ENCODE data around the gene ZNF184.

Gene ZNF184
- 21.1 to 92.8 (median 39.9) reads per million in 9 experiments for total RNA-seq

DNA sequence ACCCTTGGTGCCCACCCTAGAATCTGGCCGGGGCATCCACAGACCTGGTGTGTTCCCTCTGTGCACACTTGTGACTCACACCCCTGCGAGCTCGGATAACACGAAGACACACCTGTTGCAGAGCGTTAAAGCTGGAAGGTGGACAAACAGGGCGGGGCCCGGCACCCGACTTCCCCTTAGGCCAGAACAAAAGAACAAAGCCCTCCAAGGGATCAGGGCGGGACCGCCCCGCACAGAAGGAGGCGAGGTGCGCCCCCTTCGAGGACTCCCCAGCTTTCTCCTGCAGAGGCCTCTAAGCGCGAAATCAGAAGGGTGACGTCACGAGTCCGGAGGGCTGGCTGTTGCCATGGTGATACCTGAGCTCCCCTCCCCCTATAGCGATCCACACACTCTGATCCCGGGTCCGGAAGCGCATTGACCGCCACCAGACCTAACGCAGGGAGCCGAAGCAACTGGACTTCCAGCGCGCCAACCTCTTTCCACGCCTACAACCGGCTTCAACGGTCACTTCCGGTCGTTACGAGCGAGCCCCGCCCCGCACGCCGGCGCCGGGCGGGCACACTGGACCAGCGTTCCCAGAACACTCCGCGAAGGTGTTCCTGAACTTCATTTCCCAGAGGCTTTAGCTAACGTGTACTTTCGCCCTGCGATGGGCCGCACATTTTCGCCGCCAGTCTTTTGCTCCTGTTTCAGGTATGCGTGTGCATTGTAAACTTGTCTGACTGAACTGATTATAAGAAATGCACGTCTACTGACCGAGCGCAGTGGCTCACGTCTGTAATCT is at the start of gene ZNF184:
Gene ZNF184 (minus strand): TSS at position 489 of the 784 bp plus-strand sequence. CDS start 811 bp downstream, outside the sequence.
- peak; percentile 80 to 84 (median 82) for DNase-seq
- Mint-ChIP-seq H3K4me3 (peak within 1 kb of the TSS; percentile 84 to 89), H3K36me3 (ENCODE audit: insufficient read depth) (peaks cover 28% of the 10 kb centered on the region), H3K9me3 (no peaks in the 10 kb centered on the region), H3K4me1 (ENCODE audit: low read depth in 2 of 2) (peaks cover 30 to 44% of the 10 kb centered on the region in 2 donors), H3K27me3 (no peaks in the 10 kb centered on the region), H3K27ac (peak within 1 kb of the TSS; percentile 93 to 99)
- peak; percentile 78 for ATAC-seq (replicated peaks)

DNA sequence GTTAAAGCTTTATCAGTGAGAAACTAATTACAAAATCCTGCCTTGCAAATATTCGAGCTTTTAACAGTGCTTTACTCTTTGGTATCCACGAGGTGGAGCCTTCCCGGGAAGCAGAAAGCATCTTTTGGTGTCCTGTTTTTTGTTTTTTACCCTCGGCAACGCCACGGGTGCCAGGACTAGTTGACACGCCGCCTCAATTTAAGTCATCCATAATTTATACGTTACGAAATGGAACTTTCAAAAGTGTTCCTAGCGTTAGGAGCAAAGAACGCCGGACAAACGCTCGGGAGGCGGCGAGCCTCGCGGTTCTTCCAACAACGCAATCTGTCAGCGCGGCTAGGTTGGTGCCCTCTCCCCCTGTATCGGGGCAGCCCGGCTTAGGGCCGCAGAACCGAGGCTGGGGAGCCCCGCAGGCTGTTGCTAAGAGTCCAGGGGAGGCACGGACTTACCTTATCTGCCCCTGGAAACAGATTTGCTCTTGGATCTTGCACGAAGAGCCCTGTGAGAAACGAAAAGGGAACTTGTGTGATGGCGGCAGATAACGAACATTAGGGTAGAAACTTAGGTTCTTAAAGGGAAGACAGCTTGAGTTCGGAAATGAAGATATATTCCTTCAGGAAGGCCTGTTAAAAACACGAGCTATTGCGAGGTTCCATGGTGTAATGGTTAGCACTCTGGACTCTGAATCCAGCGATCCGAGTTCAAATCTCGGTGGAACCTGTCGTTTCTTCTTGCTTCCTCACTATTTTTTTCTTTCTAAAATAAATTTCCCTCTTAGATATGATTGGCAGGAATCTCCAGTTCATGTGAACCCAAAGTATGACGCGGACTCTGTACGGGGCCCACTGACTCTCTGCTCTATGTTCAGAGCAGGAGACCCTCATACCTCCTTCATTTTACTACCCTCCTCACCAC is 46.2 kb upstream of the ZNF184 start:
- ATAC-seq (replicated peaks), result peak; percentile 80
- Mint-ChIP-seq H3K27ac (peak overlapping the region; percentile 98), H3K27me3 (peaks cover 11 to 40% of the 10 kb centered on the region in 2 donors), H3K9me3 (no peaks in the 10 kb centered on the region), H3K36me3 (ENCODE audit: insufficient read depth) (peaks cover 14% of the 10 kb centered on the region), H3K4me3 (peak overlapping the region; percentile 97), H3K4me1 (ENCODE audit: low read depth in 2 of 2) (peaks cover 13 to 20% of the 10 kb centered on the region in 2 donors)
- peak; percentile 61 to 67 (median 66) for DNase-seq

DNA sequence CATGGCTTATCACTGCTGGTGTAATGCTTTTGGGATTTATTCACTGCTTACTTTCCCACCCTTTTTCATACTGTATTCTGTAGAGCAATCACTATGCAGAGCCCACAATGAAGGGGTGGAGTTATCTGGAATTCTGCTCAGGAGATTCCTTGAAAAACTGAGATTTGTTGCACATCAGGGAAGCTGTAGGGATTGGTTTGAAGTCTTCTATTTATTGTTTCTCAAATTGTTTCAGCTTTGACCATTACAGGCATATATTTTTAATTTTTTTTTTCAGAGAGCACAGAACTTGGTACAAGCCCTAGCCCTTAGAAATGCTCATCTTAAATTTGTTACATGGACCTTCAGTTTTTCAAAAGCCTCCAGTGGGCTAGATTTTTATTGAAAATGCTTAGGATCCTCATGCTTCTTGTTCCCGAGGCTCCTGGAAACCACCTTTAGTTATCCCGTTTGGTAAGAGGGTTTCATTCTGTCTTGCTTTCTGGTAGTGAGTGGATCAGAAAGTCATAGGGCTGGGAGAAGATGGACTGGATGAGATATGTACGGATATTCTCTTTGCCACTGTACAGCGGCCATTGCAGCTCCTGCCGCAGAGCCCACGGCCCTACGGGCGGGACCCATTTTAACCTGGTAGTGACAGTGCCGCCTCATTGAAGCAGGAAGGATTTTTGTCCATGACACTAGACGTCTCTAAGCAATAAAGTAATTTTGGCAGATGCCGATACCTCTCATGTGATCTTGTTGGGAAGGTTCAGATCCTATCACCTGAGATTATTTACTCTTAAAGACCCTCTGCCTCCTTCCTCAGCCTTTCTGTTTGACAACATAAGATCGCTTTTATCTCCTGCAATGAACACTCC is 45.3 kb upstream of the ZNF184 start:
- H3K27ac Mint-ChIP-seq, result peak overlapping the region; percentile 98
- no peaks in the 10 kb centered on the region for H3K9me3 Mint-ChIP-seq
- H3K36me3 Mint-ChIP-seq (ENCODE audit: insufficient read depth), result peaks cover 14% of the 10 kb centered on the region
- peak overlapping the region; percentile 97 for H3K4me3 Mint-ChIP-seq
- peak; percentile 36 for ATAC-seq (replicated peaks)
- peaks cover 21 to 41% of the 10 kb centered on the region in 2 donors for H3K27me3 Mint-ChIP-seq
- H3K4me1 Mint-ChIP-seq (ENCODE audit: low read depth in 2 of 2), result peaks cover 13 to 20% of the 10 kb centered on the region in 2 donors
- DNase-seq, result no peak

DNA sequence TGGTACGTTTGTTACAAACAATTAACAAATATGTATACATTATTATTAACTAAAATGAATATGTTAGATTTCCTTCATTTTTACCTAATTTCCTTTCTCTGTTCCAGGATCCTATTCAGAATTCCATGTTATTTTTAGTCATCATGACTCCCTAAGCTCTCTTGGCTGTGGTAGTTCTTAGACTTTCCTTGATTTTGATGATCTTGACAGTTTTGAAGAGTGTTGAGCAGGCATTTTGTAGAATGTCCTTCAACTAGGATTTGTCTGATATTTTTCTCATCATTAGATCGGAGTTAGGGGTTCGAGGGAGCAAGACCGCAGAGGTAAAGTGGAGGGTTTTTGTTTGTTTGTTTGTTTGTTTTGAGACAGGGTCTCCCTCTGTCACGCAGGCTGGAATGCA is 44.3 kb upstream of the ZNF184 start:
- Mint-ChIP-seq H3K4me3 (no peak overlapping the region), H3K4me1 (ENCODE audit: low read depth in 2 of 2) (peaks cover 13 to 20% of the 10 kb centered on the region in 2 donors), H3K27me3 (peaks cover 30 to 47% of the 10 kb centered on the region in 2 donors), H3K27ac (no peak overlapping the region), H3K36me3 (ENCODE audit: insufficient read depth) (peaks cover 14% of the 10 kb centered on the region), H3K9me3 (no peaks in the 10 kb centered on the region)
- ATAC-seq (replicated peaks) (no peak), DNase-seq (no peak)

DNA sequence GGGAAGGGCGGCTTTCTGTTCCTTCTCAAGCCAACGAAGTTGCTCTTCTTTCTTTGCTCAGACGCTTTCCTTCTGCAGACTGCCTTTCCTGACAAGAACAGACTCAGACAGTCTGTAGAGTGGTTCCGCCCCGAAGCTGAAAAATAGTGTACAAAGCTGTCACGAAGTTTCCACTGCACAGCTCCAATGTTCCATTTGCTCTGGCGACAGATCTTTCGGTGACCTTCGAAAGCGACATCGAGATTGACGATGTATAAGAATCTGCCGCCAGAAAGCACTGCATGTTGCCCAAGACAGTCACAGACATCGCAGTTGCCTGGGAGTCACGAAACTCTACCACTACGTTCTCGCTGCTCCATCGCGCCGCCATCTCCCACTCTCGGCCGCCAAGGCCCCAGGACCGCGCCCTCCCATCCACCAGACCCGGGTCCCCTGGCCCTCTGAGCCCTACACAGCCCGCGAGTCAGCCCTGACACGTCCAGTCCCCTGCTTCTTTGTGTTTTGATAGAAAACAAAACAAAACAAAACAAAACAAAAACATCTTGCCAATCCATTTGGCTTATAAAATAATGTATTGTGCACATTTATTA is 42.1 kb upstream of the ZNF184 start:
- Mint-ChIP-seq H3K4me3 (peak overlapping the region in 1 of 2 donors; percentile 12), H3K36me3 (ENCODE audit: insufficient read depth) (peaks cover 14% of the 10 kb centered on the region), H3K27ac (no peak overlapping the region), H3K4me1 (ENCODE audit: low read depth in 2 of 2) (peaks cover 13 to 20% of the 10 kb centered on the region in 2 donors), H3K27me3 (peaks cover 51 to 69% of the 10 kb centered on the region in 2 donors), H3K9me3 (no peaks in the 10 kb centered on the region)
- no peak for ATAC-seq (replicated peaks)
- no peak for DNase-seq

GRCh38 chr6:27512525-27512924 is 39.6 kb upstream of the ZNF184 start:
- H3K27me3 Mint-ChIP-seq, result peaks cover 64 to 84% of the 10 kb centered on the region in 2 donors
- no peaks in the 10 kb centered on the region for H3K36me3 Mint-ChIP-seq (ENCODE audit: insufficient read depth)
- ATAC-seq (replicated peaks), result no peak
- H3K4me1 Mint-ChIP-seq (ENCODE audit: low read depth in 2 of 2), result peaks cover 0 to 5% of the 10 kb centered on the region in 2 donors
- H3K9me3 Mint-ChIP-seq, result no peaks in the 10 kb centered on the region
- H3K27ac Mint-ChIP-seq, result no peak overlapping the region
- H3K4me3 Mint-ChIP-seq, result no peak overlapping the region
- no peak for DNase-seq

- Mint-ChIP-seq H3K27ac (no peak overlapping the region), H3K4me1 (ENCODE audit: low read depth in 2 of 2) (peaks cover 21 to 31% of the 10 kb centered on the region in 2 donors), H3K4me3 (no peak overlapping the region), H3K9me3 (peaks cover 0 to 2% of the 10 kb centered on the region in 2 donors), H3K36me3 (ENCODE audit: insufficient read depth) (peaks cover 30% of the 10 kb centered on the region), H3K27me3 (peaks cover 35 to 38% of the 10 kb centered on the region in 2 donors)
- no peak for DNase-seq
- ATAC-seq (replicated peaks), result no peak
These were observed 34.4 kb upstream of the ZNF184 start for GRCh38 chr6:27507041-27507956.

DNA sequence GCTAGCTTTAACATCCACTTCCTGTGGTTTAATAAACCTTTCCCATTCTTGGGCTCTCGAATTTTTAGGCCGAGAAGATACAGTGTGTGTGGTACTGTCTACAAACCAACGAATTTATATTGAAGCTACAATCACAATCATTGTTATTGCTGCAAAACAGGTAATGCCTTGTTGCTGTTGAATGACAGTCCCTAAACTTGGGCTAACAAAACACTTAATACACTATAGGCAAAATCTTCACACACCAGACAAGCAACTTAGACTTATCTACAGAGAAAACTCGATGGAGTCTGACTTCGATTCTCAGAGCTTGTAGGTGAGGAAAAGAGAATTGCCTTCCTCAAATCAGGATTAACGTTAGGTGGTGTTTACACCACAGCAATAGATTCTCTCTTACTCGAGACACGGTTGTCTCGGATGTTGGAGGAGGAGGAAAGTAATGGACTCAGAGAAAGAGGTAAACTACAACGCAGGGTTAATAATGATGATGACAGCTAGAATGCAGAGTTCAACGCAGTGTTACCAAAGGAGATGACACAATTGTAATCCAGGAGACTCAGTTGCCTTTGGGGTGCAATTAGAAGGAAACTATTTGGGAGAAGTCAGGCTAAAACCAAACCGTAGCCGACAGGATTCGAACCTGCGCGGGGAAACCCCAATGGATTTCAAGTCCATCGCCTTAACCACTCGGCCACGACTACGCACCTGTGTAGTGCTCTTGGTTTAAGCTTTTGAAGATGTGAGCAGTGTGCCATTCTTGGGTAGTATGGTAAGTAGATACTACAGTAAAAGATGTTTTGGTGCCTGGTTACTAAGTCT is 32.5 kb upstream of the ZNF184 start:
- Mint-ChIP-seq H3K9me3 (peaks cover 0 to 2% of the 10 kb centered on the region in 2 donors), H3K4me3 (peak overlapping the region; percentile 28 to 50), H3K36me3 (ENCODE audit: insufficient read depth) (peaks cover 31% of the 10 kb centered on the region), H3K27ac (peak overlapping the region; percentile 89 to 94), H3K4me1 (ENCODE audit: low read depth in 2 of 2) (peaks cover 23 to 34% of the 10 kb centered on the region in 2 donors), H3K27me3 (peaks cover 19% of the 10 kb centered on the region in 2 donors)
- peak; percentile 48 for ATAC-seq (replicated peaks)
- DNase-seq, result peak; percentile 59 to 73 (median 71)

DNA sequence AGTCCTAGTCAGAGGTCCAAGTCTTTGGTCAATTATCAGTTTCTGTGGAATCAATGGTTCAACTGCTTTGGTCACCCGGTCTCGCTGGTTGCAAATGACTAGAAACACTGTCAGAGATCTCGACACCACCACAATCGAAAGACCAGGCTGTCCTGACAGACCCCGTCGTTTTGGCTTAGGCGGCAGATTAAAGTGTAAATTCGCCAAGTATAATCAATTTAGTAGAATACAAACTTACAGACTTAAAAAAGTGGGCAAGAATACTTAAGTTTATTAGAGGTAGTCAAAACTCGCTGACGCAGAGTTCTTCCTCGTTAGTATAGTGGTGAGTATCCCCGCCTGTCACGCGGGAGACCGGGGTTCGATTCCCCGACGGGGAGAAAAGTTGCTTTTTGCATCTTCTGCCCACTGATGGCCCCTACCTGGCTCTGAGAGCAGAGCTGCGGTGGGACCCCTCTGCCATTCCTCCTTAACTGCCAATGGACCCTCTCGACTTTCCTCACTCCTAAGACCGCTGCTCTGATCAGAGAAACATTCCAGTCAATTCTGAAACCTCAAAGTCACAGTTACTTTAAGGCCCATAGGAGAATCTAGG is 30.6 kb upstream of the ZNF184 start:
- DNase-seq (peak; percentile 81 to 88 (median 82)), ATAC-seq (replicated peaks) (peak; percentile 63)
- peaks cover 34% of the 10 kb centered on the region for H3K36me3 Mint-ChIP-seq (ENCODE audit: insufficient read depth)
- H3K27me3 Mint-ChIP-seq, result peaks cover 4 to 9% of the 10 kb centered on the region in 2 donors
- peak overlapping the region; percentile 86 to 90 for H3K4me3 Mint-ChIP-seq
- peaks cover 23 to 34% of the 10 kb centered on the region in 2 donors for H3K4me1 Mint-ChIP-seq (ENCODE audit: low read depth in 2 of 2)
- peaks cover 0 to 2% of the 10 kb centered on the region in 2 donors for H3K9me3 Mint-ChIP-seq
- H3K27ac Mint-ChIP-seq, result peak overlapping the region; percentile 98 to 99

DNA sequence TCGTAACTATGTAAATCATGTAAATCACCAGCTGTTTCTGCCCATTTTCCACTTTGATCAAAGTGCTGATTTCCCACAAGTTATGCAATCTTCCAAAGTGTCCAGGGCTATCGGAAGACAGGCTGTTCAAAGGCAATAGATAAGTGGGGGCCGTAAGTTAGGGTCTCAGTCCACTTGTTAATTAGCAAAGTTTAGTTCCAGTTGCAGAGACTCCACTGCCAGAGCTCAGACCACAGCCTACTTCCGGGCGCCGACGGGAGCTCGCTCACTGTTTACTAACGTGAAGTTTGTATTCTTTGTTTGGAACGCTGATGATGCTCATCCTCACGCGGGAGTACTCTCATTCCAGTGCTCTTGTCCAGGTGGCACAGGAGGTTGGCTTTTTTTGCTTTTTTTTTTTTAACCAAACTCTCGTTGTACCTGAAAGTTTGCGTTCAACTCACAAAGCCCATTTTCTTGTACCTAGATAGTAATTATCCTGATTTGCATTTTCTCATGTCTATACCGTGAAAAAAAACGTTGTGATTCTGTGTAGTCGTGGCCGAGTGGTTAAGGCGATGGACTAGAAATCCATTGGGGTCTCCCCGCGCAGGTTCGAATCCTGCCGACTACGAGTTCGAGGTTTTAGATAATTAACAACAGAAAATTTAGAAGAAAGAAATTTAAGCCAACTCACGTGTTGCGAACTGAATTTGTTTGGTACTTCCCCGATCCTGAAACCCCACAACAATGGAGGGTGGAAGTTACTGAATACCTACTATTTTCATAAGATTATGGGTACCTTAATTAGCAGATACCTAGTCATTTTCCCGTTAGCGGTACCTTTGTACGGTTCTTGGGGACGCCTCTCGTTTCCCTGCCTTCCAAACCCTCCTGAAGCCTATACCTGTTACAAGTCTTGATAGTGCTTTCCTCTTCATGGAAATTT is 29.9 kb upstream of the ZNF184 start:
- H3K36me3 Mint-ChIP-seq (ENCODE audit: insufficient read depth), result peaks cover 34% of the 10 kb centered on the region
- peak; percentile 54 for ATAC-seq (replicated peaks)
- peaks cover 0 to 2% of the 10 kb centered on the region in 2 donors for H3K9me3 Mint-ChIP-seq
- peak; percentile 64 to 74 (median 64) for DNase-seq
- H3K27me3 Mint-ChIP-seq, result peaks cover 9 to 10% of the 10 kb centered on the region in 2 donors
- peaks cover 23 to 34% of the 10 kb centered on the region in 2 donors for H3K4me1 Mint-ChIP-seq (ENCODE audit: low read depth in 2 of 2)
- peak overlapping the region; percentile 98 to 99 for H3K27ac Mint-ChIP-seq
- H3K4me3 Mint-ChIP-seq, result peak overlapping the region; percentile 86 to 90

Data from effector memory CD8-positive, alpha-beta T cell (primary cell).